HPDE6-E6E7 (cell line): ENCODE data around the gene MRGPRX3.
A peak's percentile ranks its signal among the peaks of the same experiment; 100 is the strongest.
"Not testable (repeated sequence)": the region's sequence is repeated elsewhere in the genome, so short reads cannot be mapped to it uniquely, and the experiment has no call there.

Experiments used
- DNase-seq: peaks from one replicate; pipeline ENCODE4 v3.0.0; 2011; ENCODE audit warnings: missing footprints; ENCODE audit errors: extremely low spot score

The MRGPRX3 gene

GRCh38 chr11:18132341-18132740, at the start of gene MRGPRX3:
Gene MRGPRX3, plus strand, starts transcription at chr11:18132571. Its CDS starts 4,632 bp downstream, at chr11:18137203.
- no peak for DNase-seq

GRCh38 chr11:18088366-18088765, 44.0 kb upstream of the MRGPRX3 start:
- no peak for DNase-seq

- no peak for DNase-seq
These were observed 43.4 kb upstream of the MRGPRX3 start for GRCh38 chr11:18088966-18089365.

GRCh38 chr11:18091731-18092130, 40.6 kb upstream of the MRGPRX3 start:
- DNase-seq: no peak

DNA sequence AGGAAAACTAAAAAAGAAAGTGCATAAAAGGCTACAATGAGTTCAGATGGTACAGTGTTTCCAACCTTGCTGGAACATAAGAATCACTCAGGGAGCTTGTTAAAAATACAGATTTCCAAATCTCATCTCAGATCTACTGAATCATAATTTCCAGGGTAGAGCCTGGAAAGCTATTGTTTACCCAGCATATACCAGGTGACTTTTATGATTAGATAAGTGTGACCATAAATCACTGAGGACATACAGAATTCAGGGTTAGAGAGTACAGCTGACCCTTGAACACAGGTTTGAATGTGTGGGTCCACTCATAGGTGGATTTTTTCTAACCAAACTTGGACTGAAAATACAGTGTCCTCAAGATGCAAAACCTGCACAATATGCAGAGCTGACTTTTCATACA, 38.4 kb upstream of the MRGPRX3 start:
- DNase-seq: no peak

- DNase-seq: no peak
These were observed 31.3 kb upstream of the MRGPRX3 start for GRCh38 chr11:18100926-18101656.

DNA sequence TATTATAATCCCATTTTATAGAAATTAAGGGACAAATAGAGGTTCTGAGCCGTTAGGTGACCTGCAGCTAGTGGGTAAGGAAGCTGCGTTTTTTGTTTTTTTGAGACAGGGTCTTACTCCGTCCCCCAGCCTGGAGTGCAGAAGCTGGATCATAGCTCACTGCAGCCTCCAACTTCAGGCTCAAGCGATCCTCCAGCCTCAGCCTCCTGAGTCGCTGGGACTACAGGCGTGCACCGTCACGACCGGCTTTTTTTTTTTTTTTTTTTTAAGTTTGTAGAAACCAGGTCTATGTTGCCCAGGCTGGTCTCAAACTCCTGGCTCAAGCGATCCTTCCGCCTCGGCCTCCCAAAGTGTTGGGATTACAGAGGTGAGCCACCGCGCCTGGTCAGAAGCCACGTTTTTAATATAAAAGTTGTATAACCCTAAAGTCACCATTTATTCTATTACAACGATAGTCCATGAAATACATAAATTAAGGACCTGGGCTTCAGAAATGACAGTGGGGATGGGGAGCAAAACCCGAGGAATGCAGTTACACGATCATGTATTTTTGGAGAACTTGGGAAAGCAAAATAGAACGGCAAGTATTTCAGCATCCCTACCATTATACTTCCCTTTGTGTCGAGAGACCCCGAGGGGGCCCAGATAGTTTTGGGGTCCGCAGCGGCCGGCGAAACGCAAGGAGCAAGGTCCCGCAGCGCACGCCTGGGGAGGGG, 27.1 kb upstream of the MRGPRX3 start:
- no peak for DNase-seq

GRCh38 chr11:18105802-18106574, 26.4 kb upstream of the MRGPRX3 start, which contains the start of gene SAAL1:
Gene SAAL1, minus strand, starts transcription at chr11:18106082. Its CDS starts 41 bp downstream, at chr11:18106041.
- peak; percentile 83 for DNase-seq

- peak; percentile 12 for DNase-seq
These were observed 25.7 kb upstream of the MRGPRX3 start for GRCh38 chr11:18106688-18107087.

DNA sequence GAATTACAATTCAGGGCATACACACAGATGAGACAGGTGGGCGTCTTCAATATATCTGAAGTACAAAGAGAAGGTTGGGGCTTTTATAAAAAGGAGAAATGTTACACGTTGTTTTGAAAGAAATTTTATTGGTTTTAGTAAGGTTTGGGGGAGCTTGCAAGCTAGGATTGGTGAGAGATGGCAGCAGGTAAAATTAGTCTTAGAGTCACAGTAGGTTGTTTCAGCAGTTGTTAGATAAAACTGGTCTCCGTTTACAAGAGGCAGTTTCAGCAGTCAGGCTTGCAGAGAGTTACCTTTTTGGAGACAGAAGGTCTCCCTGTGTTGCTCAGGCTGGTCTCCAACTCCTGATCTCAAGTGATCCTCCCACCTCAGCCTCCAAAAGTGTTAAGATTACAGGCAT, 24.1 kb upstream of the MRGPRX3 start:
- no peak for DNase-seq

DNA sequence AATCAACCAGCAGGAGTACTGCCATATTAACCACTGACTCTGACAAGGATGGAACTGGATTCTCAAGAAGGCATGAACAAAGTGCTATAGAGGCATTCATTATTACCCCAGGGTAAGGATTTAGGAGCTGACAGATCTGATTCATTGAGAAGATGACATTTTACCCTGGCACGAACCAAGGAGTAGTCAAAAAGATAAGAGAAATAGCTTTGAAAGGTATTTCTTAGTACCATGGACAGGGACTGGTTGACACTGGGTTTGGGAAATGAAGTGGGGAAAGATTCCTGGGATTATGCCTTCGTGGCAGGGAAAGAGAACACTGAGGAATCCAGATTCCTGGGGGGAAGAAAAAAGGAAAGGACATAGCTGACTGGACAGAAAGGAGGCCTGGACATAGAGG, 21.4 kb upstream of the MRGPRX3 start:
- DNase-seq: no peak

GRCh38 chr11:18115360-18116127, 16.8 kb upstream of the MRGPRX3 start:
- peak; percentile 55 for DNase-seq

GRCh38 chr11:18121331-18121828, 11.0 kb upstream of the MRGPRX3 start:
- DNase-seq: not testable (repeated sequence)

GRCh38 chr11:18131115-18131514, 1.3 kb upstream of the MRGPRX3 start:
- not testable (repeated sequence) for DNase-seq

DNA sequence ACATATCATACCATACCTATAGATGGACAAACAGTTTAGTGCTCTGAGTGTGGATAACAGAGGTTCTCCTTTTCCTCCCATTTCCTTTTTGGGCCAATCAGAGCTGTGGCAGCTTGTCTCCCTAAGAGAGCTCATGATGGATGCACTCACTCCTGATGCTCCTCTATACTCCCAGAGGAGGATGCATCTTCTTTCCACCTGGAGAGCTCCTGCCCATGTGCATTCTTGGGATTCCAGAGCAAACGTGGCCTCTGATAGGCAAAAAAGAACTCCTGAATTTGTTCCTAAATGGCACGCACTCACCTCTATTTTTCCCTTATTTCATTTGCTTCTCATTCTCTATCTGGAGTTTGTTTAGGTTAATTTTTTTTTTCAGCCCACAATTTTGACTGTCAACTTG, 2.9 kb downstream of the MRGPRX3 start:
- no peak for DNase-seq

- no peak for DNase-seq
These were observed 4.9 kb downstream of the MRGPRX3 start for GRCh38 chr11:18137186-18137800.

- no peak for DNase-seq
These were observed 7.8 kb downstream of the MRGPRX3 start for GRCh38 chr11:18140145-18140544.

DNA sequence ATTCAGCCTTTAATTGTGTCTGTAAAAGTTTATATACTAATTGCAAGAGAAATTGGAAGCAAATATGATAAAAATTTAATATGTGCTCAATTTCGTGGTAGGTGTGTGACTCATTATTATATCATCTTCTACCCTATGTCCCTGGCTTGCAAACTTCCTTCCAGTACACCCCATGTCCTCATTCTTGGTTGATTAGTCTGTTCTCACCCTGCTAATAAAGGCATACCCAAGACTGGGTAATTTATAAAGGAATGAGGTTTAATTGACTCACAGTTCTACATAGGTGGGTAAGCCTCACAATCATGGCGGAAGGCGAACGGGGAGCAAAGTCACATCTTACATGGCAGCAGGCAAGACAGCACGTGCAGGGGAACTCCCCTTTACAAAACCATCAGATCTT, 11.9 kb downstream of the MRGPRX3 start:
- DNase-seq: peak; percentile 34

DNA sequence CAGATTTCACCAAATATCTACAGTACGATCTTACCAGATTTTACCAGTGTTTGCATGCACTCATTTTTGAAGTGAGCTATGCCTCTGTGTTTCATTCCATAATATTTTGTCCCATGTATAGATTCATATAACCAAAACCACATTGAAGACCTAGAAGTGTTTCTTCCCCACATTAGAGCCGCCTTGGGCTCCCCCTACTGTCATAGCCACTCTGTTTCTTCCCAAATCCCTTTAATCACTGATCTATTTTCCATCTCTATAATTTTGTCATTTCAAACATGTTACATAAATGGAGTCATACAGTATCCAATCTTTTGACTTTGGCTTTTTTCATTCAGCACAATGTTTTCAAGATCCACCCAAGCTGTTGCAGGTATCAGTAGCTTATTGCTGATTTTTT, 12.7 kb downstream of the MRGPRX3 start:
- no peak for DNase-seq

DNA sequence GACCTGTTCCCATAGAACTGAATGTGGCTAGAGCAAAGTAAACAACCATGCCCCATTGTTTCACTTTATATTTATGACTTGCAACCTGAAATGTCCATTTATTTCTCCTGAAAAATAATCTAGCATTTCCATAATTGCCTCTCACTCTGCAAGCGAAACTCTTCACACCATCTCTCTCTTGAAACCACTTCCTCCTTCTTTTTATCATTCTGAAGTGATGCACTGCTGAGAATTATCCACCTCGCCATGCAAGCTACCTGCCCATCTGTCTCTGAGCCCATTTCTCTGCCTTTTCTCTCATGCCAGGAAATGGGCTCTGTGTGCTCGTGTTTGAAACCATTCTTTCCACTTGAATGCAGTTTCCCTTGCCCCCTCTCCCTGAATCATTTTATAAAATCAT, 13.5 kb downstream of the MRGPRX3 start:
- no peak for DNase-seq

- no peak for DNase-seq
These were observed 19.2 kb downstream of the MRGPRX3 start for GRCh38 chr11:18151581-18151980.
